ENCODE results near the gene RBMS3. TPM values are rescaled to one million over a fixed set of nuclear protein-coding genes. Genes with fewer than 3 reads are reported as not detected.
"Not testable (repeated sequence)": the region's sequence is repeated elsewhere in the genome, so short reads cannot be mapped to it uniquely, and the experiment has no call there.

RBMS3 gene
- total RNA-seq, 1 donor from 2014 or later, result 47.6 TPM

GRCh38 chr3:29515451-29515850 is 234.6 kb downstream of the RBMS3 start:
- H3K4me3 Mint-ChIP-seq (ENCODE audit: unreplicated experiment), result no peak overlapping the region
- no peaks in the 10 kb centered on the region for H3K27me3 Mint-ChIP-seq (ENCODE audit: low read depth)
- H3K36me3 Mint-ChIP-seq (ENCODE audit: low read depth), result no peaks in the 10 kb centered on the region
- no peak for DNase-seq (ENCODE audit: low spot score)
- no peak for TF ChIP-seq CTCF (IDR thresholded peaks at IDR 0.05)
- peaks cover 45% of the 10 kb centered on the region for H3K4me1 Mint-ChIP-seq (ENCODE audit: low read depth)
- no peaks in the 10 kb centered on the region for H3K9me3 Mint-ChIP-seq (ENCODE audit: low read depth)
- H3K27ac Mint-ChIP-seq (ENCODE audit: unreplicated experiment), result peak overlapping the region; percentile 71

- H3K36me3 Mint-ChIP-seq (ENCODE audit: low read depth), result no peaks in the 10 kb centered on the region
- no peaks in the 10 kb centered on the region for H3K27me3 Mint-ChIP-seq (ENCODE audit: low read depth)
- no peak for DNase-seq (ENCODE audit: low spot score)
- no peaks in the 10 kb centered on the region for H3K9me3 Mint-ChIP-seq (ENCODE audit: low read depth)
- H3K4me1 Mint-ChIP-seq (ENCODE audit: low read depth), result peaks cover 52% of the 10 kb centered on the region
- TF ChIP-seq CTCF (IDR thresholded peaks at IDR 0.05), result no peak
- H3K4me3 Mint-ChIP-seq (ENCODE audit: unreplicated experiment), result no peak overlapping the region
- H3K27ac Mint-ChIP-seq (ENCODE audit: unreplicated experiment), result peak overlapping the region; percentile 71
Observed at GRCh38 chr3:29516164-29516563, 235.3 kb downstream of the RBMS3 start.

GRCh38 chr3:29520764-29521163 is 239.9 kb downstream of the RBMS3 start:
- H3K27ac Mint-ChIP-seq (ENCODE audit: unreplicated experiment), result no peak overlapping the region
- H3K4me3 Mint-ChIP-seq (ENCODE audit: unreplicated experiment), result no peak overlapping the region
- no peak for DNase-seq (ENCODE audit: low spot score)
- no peak for TF ChIP-seq CTCF (IDR thresholded peaks at IDR 0.05)
- no peaks in the 10 kb centered on the region for H3K9me3 Mint-ChIP-seq (ENCODE audit: low read depth)
- H3K36me3 Mint-ChIP-seq (ENCODE audit: low read depth), result no peaks in the 10 kb centered on the region
- H3K27me3 Mint-ChIP-seq (ENCODE audit: low read depth), result no peaks in the 10 kb centered on the region
- H3K4me1 Mint-ChIP-seq (ENCODE audit: low read depth), result peaks cover 47% of the 10 kb centered on the region

GRCh38 chr3:29521293-29521692 is 240.4 kb downstream of the RBMS3 start:
- H3K27ac Mint-ChIP-seq (ENCODE audit: unreplicated experiment), result peak overlapping the region; percentile 37
- H3K4me3 Mint-ChIP-seq (ENCODE audit: unreplicated experiment), result no peak overlapping the region
- no peaks in the 10 kb centered on the region for H3K36me3 Mint-ChIP-seq (ENCODE audit: low read depth)
- peaks cover 44% of the 10 kb centered on the region for H3K4me1 Mint-ChIP-seq (ENCODE audit: low read depth)
- TF ChIP-seq CTCF (IDR thresholded peaks at IDR 0.05), result no peak
- no peak for DNase-seq (ENCODE audit: low spot score)
- no peaks in the 10 kb centered on the region for H3K27me3 Mint-ChIP-seq (ENCODE audit: low read depth)
- H3K9me3 Mint-ChIP-seq (ENCODE audit: low read depth), result no peaks in the 10 kb centered on the region

GRCh38 chr3:29521751-29522150 is 240.9 kb downstream of the RBMS3 start:
- H3K36me3 Mint-ChIP-seq (ENCODE audit: low read depth), result no peaks in the 10 kb centered on the region
- H3K27ac Mint-ChIP-seq (ENCODE audit: unreplicated experiment), result no peak overlapping the region
- H3K4me3 Mint-ChIP-seq (ENCODE audit: unreplicated experiment), result no peak overlapping the region
- TF ChIP-seq CTCF (IDR thresholded peaks at IDR 0.05), result no peak
- H3K9me3 Mint-ChIP-seq (ENCODE audit: low read depth), result no peaks in the 10 kb centered on the region
- H3K27me3 Mint-ChIP-seq (ENCODE audit: low read depth), result no peaks in the 10 kb centered on the region
- DNase-seq (ENCODE audit: low spot score), result no peak
- H3K4me1 Mint-ChIP-seq (ENCODE audit: low read depth), result peaks cover 42% of the 10 kb centered on the region

- not testable (repeated sequence) for DNase-seq (ENCODE audit: low spot score); H3K36me3 Mint-ChIP-seq (ENCODE audit: low read depth); H3K27me3 Mint-ChIP-seq (ENCODE audit: low read depth); H3K4me3 Mint-ChIP-seq (ENCODE audit: unreplicated experiment); H3K9me3 Mint-ChIP-seq (ENCODE audit: low read depth); H3K27ac Mint-ChIP-seq (ENCODE audit: unreplicated experiment)
- peaks cover 41% of the 10 kb centered on the region for H3K4me1 Mint-ChIP-seq (ENCODE audit: low read depth)
Observed at GRCh38 chr3:29524433-29524832, 243.6 kb downstream of the RBMS3 start.
